Osteoblast (primary cell): ENCODE results near the gene CSRP3. TPM values are rescaled to one million over a fixed set of nuclear protein-coding genes. Genes with fewer than 3 reads are reported as not detected.
"Not testable (repeated sequence)": the region's sequence is repeated elsewhere in the genome, so short reads cannot be mapped to it uniquely, and the experiment has no call there.

Experiments
- DNase-seq: peaks from one replicate; pipeline ENCODE4 v3.0.0; 2011; ENCODE audit warnings: low spot score, mixed read lengths; ENCODE audit not compliant: insufficient read length; ENCODE audit errors: missing footprints
- H2AFZ ChIP-seq: 2 replicates; pipeline ENCODE4 v1.6.0; 2011; ENCODE audit warnings: mild to moderate bottlenecking, low read length
- H3K27ac ChIP-seq: 2 replicates; pipeline ENCODE4 v1.5.1; 2011; ENCODE audit warnings: mild to moderate bottlenecking, low read depth, low read length, moderate library complexity
- H3K27me3 ChIP-seq: 2 replicates; pipeline ENCODE4 v1.6.0; 2012; ENCODE audit warnings: mild to moderate bottlenecking, control low read depth, inconsistent platforms, low read length, moderate library complexity; ENCODE audit not compliant: insufficient read depth
- H3K36me3 ChIP-seq: 2 replicates; pipeline ENCODE4 v1.5.1; 2011; ENCODE audit warnings: mild to moderate bottlenecking, low read length, control low read depth, moderate library complexity; ENCODE audit not compliant: insufficient read depth
- H3K4me1 ChIP-seq: 2 replicates; pipeline ENCODE4 v1.5.1; 2011; ENCODE audit warnings: mild to moderate bottlenecking, low read length, control low read depth, moderate library complexity; ENCODE audit not compliant: insufficient read depth
- H3K4me2 ChIP-seq: 2 replicates; pipeline ENCODE4 v1.6.0; 2011; ENCODE audit warnings: mild to moderate bottlenecking, low read length; ENCODE audit not compliant: insufficient read depth
- H3K4me3 ChIP-seq: fragments of 200-600 bp; sonication (generic); 3 replicates; pipeline ENCODE4 v1.5.1; 2012; ENCODE audit warnings: mild to moderate bottlenecking, low read length, inconsistent platforms; ENCODE audit not compliant: insufficient read depth
- H3K79me2 ChIP-seq: 2 replicates; pipeline ENCODE4 v1.6.0; 2012; ENCODE audit warnings: mild to moderate bottlenecking, low read length, control low read depth, inconsistent platforms; ENCODE audit not compliant: insufficient read depth
- H3K9me3 ChIP-seq: 2 replicates; pipeline ENCODE4 v1.5.1; 2011; ENCODE audit warnings: low read depth, low read length, control low read depth
- H4K20me1 ChIP-seq: 2 replicates; pipeline ENCODE4 v1.6.0; 2012; ENCODE audit warnings: mild to moderate bottlenecking, low read length, control low read depth; ENCODE audit not compliant: insufficient read depth
- total RNA-seq: library from RNA; depleted of rRNA; stranded (reverse); fragments of >200 nt; gene quantifications from 2 replicates; pipeline ENCODE4 v1.2.3, GENCODE V29; 2012
- TF ChIP-seq, protein P1 (sequence below): IDR thresholded peaks from 2 replicates; pipeline ENCODE4 v1.5.1; 2011; ENCODE audit warnings: mild to moderate bottlenecking, low read depth, low read length, moderate library complexity; ENCODE audit errors: extremely low read depth

The CSRP3 gene
- total RNA-seq, 1 donor: not detected

DNA sequence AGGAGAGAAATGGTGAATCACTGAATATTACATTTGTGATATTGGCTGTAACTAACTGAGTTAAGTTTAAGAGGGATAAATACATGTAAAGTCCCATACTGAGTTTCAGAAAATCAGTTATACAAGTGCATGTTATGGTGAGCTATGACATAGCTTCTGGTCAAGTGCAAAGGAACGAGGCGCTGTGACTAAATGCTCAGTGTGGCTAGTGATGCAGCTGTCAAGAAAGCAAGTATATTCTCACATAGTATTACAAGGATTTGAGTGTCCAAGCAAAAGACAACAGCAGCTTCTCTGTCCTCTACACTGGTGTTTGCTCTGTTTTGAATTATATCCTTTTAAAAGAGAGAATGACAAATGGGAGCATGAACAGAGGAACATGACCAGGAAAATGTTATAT lies 40.1 kb downstream of the CSRP3 start:
- no peak overlapping the region for H3K4me3 ChIP-seq
- H3K79me2 ChIP-seq: no peaks in the 10 kb centered on the region
- no peak overlapping the region for H3K27ac ChIP-seq
- no peaks in the 10 kb centered on the region for H3K4me1 ChIP-seq
- H2AFZ ChIP-seq: no peak overlapping the region
- H3K36me3 ChIP-seq: peaks cover 6% of the 10 kb centered on the region
- DNase-seq: no peak
- H4K20me1 ChIP-seq: no peaks in the 10 kb centered on the region
- TF ChIP-seq, protein P1, sequence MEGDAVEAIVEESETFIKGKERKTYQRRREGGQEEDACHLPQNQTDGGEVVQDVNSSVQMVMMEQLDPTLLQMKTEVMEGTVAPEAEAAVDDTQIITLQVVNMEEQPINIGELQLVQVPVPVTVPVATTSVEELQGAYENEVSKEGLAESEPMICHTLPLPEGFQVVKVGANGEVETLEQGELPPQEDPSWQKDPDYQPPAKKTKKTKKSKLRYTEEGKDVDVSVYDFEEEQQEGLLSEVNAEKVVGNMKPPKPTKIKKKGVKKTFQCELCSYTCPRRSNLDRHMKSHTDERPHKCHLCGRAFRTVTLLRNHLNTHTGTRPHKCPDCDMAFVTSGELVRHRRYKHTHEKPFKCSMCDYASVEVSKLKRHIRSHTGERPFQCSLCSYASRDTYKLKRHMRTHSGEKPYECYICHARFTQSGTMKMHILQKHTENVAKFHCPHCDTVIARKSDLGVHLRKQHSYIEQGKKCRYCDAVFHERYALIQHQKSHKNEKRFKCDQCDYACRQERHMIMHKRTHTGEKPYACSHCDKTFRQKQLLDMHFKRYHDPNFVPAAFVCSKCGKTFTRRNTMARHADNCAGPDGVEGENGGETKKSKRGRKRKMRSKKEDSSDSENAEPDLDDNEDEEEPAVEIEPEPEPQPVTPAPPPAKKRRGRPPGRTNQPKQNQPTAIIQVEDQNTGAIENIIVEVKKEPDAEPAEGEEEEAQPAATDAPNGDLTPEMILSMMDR: no peak
- H3K4me2 ChIP-seq: no peak overlapping the region
- no peaks in the 10 kb centered on the region for H3K9me3 ChIP-seq
- no peaks in the 10 kb centered on the region for H3K27me3 ChIP-seq

DNA sequence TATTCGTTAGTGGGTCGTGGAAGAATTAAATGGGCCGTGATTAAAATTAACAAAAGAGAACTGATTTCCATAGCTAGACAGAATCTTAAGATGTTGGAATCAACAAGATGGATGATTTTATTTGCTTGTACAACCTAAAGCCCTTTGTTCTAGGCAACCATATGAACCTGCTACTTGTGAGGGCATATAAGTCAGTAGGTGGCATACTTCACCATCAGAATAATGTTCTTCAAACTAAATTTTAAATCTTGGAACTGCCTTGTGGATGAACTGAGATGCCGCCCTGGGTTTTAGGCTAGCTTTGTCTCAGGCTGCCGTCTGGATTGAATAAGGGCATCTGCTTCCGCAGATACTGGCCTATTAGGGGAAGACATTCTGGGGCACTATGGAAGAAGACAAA lies 40.9 kb downstream of the CSRP3 start:
- Histone ChIP-seq H4K20me1 (no peaks in the 10 kb centered on the region), H3K4me2 (no peak overlapping the region), H3K79me2 (no peaks in the 10 kb centered on the region), H3K36me3 (peaks cover 6% of the 10 kb centered on the region), H2AFZ (no peak overlapping the region), H3K4me1 (no peaks in the 10 kb centered on the region), H3K27me3 (no peaks in the 10 kb centered on the region), H3K9me3 (no peaks in the 10 kb centered on the region), H3K4me3 (no peak overlapping the region), H3K27ac (no peak overlapping the region)
- TF ChIP-seq, protein P1: no peak
- DNase-seq: no peak

DNA sequence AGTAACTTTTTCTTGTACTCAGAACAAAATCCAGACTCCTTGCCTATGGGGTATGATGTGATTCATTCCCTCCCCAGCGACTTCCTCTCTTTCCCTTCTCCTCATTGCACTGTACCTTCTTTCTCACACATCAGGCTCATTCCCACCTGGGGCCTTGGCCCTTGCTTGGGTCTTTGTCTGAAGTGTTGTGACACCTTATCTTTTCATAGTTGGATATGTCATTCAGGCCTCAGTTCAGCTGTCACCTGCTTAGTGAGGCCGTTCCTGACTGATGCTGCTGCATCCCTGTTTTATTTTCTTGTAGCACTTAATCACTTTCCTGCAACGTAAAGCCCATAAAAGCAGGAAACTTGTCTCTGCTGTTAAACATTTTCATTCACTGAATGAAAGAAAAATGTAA lies 44.9 kb downstream of the CSRP3 start:
- Histone ChIP-seq H3K9me3 (no peaks in the 10 kb centered on the region), H3K79me2 (no peaks in the 10 kb centered on the region), H4K20me1 (no peaks in the 10 kb centered on the region), H3K27ac (no peak overlapping the region), H3K27me3 (no peaks in the 10 kb centered on the region), H3K4me3 (no peak overlapping the region), H2AFZ (no peak overlapping the region), H3K4me1 (peaks cover 2% of the 10 kb centered on the region), H3K4me2 (no peak overlapping the region), H3K36me3 (peaks cover 3% of the 10 kb centered on the region)
- DNase-seq: no peak
- TF ChIP-seq, protein P1: no peak

DNA sequence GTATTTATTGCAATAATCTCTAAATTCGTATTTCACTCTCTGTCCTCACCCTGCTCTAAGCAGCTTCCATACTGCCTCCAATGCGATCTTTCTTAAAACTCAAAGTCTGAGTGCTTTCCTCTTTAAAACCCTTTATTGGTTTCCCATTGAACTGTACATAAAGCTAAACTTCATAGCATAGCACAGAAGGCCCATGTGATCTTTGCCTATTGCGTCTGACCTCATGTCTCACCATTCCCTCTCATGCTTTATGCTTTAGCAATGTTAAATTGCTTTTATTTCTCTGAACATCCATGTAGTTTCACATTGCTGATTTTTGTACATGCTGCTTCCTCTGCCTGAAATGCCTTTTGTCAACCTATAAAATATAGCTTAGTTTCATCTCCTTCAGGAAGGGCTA lies 56.5 kb downstream of the CSRP3 start:
- Histone ChIP-seq H3K79me2 (no peaks in the 10 kb centered on the region), H2AFZ (no peak overlapping the region), H3K9me3 (no peaks in the 10 kb centered on the region), H3K4me1 (no peaks in the 10 kb centered on the region), H3K4me3 (no peak overlapping the region), H4K20me1 (no peaks in the 10 kb centered on the region), H3K4me2 (no peak overlapping the region), H3K27me3 (no peaks in the 10 kb centered on the region), H3K27ac (no peak overlapping the region), H3K36me3 (peaks cover 7% of the 10 kb centered on the region)
- TF ChIP-seq, protein P1: no peak
- DNase-seq: no peak

DNA sequence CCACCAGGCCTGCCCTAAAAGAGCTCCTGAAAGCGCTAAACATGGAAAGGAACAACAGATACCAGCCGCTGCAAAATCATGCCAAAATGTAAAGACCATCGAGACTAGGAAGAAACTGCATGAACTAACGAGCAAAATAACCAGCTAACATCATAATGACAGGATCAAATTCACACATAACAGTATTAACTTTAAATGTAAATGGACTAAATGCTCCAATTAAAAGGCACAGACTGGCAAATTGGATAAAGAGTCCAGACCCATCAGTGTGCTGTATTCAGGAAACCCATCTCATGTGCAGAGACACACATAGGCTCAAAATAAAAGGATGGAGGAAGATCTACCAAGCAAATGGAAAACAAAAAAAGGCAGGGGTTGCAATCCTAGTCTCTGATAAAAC lies 64.9 kb downstream of the CSRP3 start:
- not testable (repeated sequence) for H3K4me2 ChIP-seq, H4K20me1 ChIP-seq, H3K27me3 ChIP-seq, H3K4me3 ChIP-seq, H3K27ac ChIP-seq, H3K9me3 ChIP-seq, H3K36me3 ChIP-seq, DNase-seq, H3K79me2 ChIP-seq, H2AFZ ChIP-seq, H3K4me1 ChIP-seq
